Stimulated activated CD4-positive, alpha-beta T cell treated with anti-CD3 and anti-CD28 coated beads, Interleukin-2, amount 100 ng/mL, for 24 hours (primary cell): ENCODE data around the gene ZNF367.
"Not testable (repeated sequence)": the region's sequence is repeated elsewhere in the genome, so short reads cannot be mapped to it uniquely, and the experiment has no call there.

Experiments
- DNase-seq, 2 donors: peaks; one replicate each; pipeline ENCODE4 v3.0.0-alpha.2; 2020

ZNF367 gene

GRCh38 chr9:96360523-96360922 is 57.6 kb downstream of the ZNF367 start:
- not testable (repeated sequence) for DNase-seq

DNA sequence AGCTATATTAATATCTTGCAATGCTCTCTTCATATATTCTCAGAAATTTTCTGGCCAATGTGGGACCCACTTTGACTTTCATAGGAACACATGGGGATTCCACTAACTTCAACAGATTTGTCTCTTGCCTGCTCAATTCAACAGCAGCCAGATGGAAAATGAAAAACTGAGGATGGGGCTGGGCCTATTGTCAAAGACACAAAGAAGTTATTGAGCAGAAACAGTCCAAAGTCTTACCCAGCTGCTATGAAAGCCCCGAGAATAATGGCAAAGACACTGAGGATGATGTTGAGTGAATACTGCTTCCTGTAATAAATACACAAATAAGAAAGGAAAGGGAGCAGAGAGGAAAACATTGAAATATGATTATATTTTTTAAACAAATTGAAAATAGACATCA is 67.3 kb downstream of the ZNF367 start:
- DNase-seq = no peak

DNA sequence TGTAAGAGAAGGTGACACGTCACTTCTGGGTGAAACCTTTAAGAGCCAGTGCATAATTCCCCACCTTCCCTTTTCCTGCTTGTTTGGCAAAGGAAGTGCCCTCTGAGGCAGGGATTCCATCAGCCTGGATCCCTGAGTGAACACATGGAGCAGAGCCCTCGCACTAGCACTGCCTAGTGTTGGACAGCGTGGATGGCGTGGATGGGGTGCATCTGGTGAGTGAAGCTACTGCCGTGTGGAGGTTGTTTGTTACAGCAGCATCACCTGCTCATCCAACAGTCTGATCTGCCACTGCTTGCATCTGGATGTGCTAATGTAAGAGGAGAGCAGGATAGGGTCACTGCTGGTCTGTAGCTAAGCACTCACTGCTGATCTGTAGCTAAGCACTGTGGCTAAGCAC is 69.9 kb downstream of the ZNF367 start:
- no peak for DNase-seq

DNA sequence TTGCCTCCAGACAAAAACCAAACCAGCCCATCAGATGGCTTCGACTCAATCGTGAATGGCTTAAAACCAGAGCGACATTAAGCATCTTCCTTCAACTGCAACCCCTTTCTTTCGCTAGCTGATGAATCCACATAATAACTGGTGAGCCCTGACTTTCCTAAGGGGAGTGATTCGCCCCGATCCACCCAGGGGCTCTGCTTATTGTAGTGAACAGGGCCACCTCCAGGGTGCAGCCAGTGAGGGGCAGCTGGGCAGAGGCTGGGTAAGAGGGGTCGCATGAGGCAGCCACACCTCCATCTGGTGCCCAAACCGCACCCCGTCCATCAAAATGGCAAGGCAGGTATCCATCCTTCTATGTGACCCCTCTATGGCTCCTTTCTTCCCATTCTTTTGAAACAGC is 72.6 kb downstream of the ZNF367 start:
- DNase-seq = no peak

GRCh38 chr9:96344458-96345180 is 73.6 kb downstream of the ZNF367 start:
- no peak for DNase-seq

DNA sequence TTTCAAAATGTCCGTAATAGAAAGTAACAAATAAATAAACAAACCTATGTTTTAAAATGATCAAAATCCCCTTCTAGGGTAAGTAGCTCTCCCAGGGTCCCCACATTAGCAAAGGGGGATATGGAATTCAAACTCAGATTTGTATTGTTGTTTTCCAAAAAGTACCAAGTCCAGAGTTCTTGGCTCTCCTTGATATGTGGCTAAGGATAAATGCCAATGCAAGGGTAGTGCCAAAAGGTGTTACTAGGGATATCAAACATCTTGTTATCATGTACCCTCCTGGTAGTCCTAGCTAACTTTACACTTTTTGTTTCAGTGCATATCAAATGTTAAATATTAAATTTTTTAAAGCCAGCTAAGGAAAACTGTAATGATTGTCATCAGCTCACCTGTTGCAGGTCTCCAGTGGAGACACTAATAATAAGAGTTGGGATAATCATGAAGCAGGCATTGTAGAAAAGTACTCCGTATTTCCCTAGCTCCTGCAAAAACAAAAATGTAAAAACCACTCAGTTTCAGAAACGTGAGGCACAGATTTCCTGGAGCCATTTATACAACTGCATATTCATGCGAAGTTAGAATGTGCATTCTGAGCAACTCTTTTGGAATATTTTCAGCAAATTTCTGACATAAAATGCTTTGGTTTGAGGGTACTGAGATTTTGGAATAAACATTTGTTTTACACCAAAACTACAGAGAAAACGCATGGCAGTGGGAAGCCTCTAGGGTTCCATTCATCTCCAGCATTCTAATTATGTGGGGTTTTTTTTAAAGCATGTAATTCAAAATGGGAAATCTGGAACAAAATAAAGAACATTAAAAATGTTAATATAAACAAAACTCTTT is 74.4 kb downstream of the ZNF367 start:
- DNase-seq = no peak

DNA sequence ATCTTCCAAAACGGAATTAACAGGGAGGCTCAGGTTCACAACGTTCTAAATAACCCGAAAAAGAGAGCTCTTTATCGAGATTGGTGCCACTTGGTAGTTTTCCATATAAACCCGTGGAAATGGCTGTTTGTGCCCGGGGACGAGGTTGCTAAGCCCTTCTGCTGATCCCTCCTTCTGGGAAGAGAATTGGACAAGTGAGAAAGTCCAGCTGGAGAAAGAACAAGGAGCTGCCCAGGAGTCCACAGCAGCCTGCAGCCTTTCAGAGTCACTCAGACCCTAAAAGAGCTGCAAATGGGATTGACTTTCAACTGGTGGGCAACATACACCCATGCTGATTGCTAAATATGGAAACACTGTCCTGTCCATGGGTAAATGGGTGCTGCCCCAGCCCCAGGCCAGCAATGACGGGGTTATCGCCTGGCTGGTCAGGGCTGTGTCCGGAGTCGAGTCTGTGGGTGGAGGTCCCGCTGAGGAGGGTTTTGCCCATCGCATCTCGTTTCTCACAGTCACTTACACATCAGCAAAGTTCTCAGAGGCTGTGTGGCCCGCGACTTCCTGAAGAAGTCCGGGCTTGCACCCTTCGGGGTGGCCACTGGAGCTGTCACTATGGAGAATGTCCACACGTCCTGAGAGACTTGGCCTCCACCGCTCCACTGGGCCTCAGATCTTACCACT is 75.5 kb downstream of the ZNF367 start:
- DNase-seq = no peak

DNA sequence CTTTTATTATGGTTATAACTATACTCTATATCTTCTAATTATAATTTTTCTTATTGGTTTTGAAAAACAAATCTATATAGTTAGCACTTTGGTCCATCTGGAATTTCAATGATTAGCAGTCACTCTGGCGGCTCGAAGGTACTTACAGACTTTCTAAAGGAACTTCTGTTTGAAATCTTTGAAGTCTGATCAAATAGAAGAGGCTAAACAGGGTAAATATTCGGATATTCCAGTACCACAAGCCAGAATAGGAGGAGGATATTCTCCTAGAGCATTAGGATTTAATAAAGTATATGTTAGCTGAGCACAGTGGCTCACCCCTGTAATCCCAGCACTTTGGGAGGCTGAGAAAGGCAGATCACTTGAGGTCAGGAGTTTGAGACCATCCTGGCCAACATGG is 77.5 kb downstream of the ZNF367 start:
- no peak for DNase-seq

- DNase-seq = no peak
These were observed 79.9 kb downstream of the ZNF367 start for GRCh38 chr9:96338299-96338698.
